ENCODE measurements around the gene CWC15. TPM values are rescaled to one million over a fixed set of nuclear protein-coding genes. Genes with fewer than 3 reads are reported as not detected.

Gene CWC15
- total and polyA plus RNA-seq, 2 of the 13 experiments (the other 11 are each of a cell fraction or from before 2014, with no cell fraction given): 27.6 to 61.2 TPM

- TF ChIP-seq, protein P1, sequence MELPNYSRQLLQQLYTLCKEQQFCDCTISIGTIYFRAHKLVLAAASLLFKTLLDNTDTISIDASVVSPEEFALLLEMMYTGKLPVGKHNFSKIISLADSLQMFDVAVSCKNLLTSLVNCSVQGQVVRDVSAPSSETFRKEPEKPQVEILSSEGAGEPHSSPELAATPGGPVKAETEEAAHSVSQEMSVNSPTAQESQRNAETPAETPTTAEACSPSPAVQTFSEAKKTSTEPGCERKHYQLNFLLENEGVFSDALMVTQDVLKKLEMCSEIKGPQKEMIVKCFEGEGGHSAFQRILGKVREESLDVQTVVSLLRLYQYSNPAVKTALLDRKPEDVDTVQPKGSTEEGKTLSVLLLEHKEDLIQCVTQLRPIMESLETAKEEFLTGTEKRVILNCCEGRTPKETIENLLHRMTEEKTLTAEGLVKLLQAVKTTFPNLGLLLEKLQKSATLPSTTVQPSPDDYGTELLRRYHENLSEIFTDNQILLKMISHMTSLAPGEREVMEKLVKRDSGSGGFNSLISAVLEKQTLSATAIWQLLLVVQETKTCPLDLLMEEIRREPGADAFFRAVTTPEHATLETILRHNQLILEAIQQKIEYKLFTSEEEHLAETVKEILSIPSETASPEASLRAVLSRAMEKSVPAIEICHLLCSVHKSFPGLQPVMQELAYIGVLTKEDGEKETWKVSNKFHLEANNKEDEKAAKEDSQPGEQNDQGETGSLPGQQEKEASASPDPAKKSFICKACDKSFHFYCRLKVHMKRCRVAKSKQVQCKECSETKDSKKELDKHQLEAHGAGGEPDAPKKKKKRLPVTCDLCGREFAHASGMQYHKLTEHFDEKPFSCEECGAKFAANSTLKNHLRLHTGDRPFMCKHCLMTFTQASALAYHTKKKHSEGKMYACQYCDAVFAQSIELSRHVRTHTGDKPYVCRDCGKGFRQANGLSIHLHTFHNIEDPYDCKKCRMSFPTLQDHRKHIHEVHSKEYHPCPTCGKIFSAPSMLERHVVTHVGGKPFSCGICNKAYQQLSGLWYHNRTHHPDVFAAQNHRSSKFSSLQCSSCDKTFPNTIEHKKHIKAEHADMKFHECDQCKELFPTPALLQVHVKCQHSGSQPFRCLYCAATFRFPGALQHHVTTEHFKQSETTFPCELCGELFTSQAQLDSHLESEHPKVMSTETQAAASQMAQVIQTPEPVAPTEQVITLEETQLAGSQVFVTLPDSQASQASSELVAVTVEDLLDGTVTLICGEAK (IDR thresholded peaks at IDR 0.05): peak; percentile 60
- TF ChIP-seq, protein P1 (CRISPR knock-in tag; IDR thresholded peaks at IDR 0.05): 0 out of 2 replicates have a peak, but pooled peaks have one; percentile 44
- TF ChIP-seq ZNF737 (CRISPR knock-in tag; IDR thresholded peaks at IDR 0.05; ENCODE audit: borderline replicate concordance) (no peak), ZNF891 (CRISPR knock-in tag; IDR thresholded peaks at IDR 0.05) (peak; percentile 56; the same call in 1 of the 2 replicates)
- TF ChIP-seq, protein P2, sequence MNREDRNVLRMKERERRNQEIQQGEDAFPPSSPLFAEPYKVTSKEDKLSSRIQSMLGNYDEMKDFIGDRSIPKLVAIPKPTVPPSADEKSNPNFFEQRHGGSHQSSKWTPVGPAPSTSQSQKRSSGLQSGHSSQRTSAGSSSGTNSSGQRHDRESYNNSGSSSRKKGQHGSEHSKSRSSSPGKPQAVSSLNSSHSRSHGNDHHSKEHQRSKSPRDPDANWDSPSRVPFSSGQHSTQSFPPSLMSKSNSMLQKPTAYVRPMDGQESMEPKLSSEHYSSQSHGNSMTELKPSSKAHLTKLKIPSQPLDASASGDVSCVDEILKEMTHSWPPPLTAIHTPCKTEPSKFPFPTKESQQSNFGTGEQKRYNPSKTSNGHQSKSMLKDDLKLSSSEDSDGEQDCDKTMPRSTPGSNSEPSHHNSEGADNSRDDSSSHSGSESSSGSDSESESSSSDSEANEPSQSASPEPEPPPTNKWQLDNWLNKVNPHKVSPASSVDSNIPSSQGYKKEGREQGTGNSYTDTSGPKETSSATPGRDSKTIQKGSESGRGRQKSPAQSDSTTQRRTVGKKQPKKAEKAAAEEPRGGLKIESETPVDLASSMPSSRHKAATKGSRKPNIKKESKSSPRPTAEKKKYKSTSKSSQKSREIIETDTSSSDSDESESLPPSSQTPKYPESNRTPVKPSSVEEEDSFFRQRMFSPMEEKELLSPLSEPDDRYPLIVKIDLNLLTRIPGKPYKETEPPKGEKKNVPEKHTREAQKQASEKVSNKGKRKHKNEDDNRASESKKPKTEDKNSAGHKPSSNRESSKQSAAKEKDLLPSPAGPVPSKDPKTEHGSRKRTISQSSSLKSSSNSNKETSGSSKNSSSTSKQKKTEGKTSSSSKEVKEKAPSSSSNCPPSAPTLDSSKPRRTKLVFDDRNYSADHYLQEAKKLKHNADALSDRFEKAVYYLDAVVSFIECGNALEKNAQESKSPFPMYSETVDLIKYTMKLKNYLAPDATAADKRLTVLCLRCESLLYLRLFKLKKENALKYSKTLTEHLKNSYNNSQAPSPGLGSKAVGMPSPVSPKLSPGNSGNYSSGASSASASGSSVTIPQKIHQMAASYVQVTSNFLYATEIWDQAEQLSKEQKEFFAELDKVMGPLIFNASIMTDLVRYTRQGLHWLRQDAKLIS (CRISPR knock-in tag; IDR thresholded peaks at IDR 0.05): no peak
- TF ChIP-seq, protein P3, sequence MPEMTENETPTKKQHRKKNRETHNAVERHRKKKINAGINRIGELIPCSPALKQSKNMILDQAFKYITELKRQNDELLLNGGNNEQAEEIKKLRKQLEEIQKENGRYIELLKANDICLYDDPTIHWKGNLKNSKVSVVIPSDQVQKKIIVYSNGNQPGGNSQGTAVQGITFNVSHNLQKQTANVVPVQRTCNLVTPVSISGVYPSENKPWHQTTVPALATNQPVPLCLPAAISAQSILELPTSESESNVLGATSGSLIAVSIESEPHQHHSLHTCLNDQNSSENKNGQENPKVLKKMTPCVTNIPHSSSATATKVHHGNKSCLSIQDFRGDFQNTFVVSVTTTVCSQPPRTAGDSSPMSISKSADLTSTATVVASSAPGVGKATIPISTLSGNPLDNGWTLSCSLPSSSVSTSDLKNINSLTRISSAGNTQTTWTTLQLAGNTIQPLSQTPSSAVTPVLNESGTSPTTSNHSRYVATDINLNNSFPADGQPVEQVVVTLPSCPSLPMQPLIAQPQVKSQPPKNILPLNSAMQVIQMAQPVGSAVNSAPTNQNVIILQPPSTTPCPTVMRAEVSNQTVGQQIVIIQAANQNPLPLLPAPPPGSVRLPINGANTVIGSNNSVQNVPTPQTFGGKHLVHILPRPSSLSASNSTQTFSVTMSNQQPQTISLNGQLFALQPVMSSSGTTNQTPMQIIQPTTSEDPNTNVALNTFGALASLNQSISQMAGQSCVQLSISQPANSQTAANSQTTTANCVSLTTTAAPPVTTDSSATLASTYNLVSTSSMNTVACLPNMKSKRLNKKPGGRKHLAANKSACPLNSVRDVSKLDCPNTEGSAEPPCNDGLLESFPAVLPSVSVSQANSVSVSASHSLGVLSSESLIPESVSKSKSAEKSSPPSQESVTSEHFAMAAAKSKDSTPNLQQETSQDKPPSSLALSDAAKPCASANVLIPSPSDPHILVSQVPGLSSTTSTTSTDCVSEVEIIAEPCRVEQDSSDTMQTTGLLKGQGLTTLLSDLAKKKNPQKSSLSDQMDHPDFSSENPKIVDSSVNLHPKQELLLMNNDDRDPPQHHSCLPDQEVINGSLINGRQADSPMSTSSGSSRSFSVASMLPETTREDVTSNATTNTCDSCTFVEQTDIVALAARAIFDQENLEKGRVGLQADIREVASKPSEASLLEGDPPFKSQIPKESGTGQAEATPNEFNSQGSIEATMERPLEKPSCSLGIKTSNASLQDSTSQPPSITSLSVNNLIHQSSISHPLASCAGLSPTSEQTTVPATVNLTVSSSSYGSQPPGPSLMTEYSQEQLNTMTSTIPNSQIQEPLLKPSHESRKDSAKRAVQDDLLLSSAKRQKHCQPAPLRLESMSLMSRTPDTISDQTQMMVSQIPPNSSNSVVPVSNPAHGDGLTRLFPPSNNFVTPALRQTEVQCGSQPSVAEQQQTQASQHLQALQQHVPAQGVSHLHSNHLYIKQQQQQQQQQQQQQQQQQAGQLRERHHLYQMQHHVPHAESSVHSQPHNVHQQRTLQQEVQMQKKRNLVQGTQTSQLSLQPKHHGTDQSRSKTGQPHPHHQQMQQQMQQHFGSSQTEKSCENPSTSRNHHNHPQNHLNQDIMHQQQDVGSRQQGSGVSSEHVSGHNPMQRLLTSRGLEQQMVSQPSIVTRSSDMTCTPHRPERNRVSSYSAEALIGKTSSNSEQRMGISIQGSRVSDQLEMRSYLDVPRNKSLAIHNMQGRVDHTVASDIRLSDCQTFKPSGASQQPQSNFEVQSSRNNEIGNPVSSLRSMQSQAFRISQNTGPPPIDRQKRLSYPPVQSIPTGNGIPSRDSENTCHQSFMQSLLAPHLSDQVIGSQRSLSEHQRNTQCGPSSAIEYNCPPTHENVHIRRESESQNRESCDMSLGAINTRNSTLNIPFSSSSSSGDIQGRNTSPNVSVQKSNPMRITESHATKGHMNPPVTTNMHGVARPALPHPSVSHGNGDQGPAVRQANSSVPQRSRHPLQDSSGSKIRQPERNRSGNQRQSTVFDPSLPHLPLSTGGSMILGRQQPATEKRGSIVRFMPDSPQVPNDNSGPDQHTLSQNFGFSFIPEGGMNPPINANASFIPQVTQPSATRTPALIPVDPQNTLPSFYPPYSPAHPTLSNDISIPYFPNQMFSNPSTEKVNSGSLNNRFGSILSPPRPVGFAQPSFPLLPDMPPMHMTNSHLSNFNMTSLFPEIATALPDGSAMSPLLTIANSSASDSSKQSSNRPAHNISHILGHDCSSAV (CRISPR knock-in tag; IDR thresholded peaks at IDR 0.05; ENCODE audit: borderline replicate concordance): no peak
These were observed at the start of gene CWC15, which contains the start of gene KDM4D (continued) for GRCh38 chr11:94973099-94973968.
